KG1 (cell line): ENCODE measurements around the gene NGDN.
"Not testable (repeated sequence)": the region's sequence is repeated elsewhere in the genome, so short reads cannot be mapped to it uniquely, and the experiment has no call there.

Source experiments
- DNase-seq: peaks from one replicate; lab custom pipeline; 2025; lab: John Stamatoyannopoulos, UW

NGDN gene

GRCh38 chr14:23438101-23438971, 31.2 kb upstream of the NGDN start:
- DNase-seq: no peak

- no peak for DNase-seq
Observed at GRCh38 chr14:23439107-23439835, 30.2 kb upstream of the NGDN start.

- no peak for DNase-seq
Observed at GRCh38 chr14:23441076-23441475, 28.4 kb upstream of the NGDN start.

- no peak for DNase-seq
Observed at GRCh38 chr14:23442721-23443356, 26.7 kb upstream of the NGDN start.

DNA sequence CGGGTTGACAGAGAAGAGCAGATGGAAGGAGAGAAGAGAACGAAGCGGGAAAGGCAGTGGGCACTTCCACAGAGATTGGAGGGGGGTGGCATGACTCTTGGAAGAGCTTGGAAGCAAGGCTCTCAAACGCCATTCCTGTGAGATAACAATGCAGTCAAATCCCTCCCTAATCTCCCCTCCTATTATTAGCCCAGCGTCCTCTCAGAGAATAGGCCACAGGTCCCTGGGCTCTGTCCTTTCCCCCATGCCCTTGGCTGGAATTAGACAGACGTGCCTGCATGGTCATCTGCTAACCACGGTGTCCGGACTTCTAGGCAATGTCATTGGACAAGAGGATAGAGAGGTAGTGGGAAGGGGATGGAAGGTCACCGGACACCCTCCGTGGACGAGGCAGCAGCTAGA, 26.1 kb upstream of the NGDN start:
- DNase-seq: no peak

- no peak for DNase-seq
Observed at GRCh38 chr14:23443881-23444280, 25.6 kb upstream of the NGDN start.

GRCh38 chr14:23444314-23444713, 25.2 kb upstream of the NGDN start:
- DNase-seq: no peak

DNA sequence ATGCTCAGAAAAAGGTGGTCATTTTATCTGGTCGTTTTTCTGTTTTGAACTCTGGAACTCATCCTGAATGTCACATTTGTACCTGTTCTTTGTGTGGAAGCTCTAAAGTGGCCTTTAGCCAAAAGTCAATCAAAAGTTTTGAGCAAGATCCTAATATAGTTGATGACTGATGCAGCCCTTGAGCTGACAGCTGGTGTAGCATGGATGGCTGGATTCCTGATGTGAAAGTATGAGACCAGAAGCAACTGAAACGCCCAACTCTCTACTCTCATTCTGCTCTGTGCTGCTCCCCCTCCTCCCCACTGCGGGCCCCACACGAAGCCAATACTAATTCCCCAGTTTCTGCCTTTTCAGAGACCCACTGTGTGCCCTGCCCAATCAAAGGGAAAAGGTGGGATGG, 23.7 kb upstream of the NGDN start:
- DNase-seq: no peak

- no peak for DNase-seq
Observed at GRCh38 chr14:23446291-23446851, 23.1 kb upstream of the NGDN start.

DNA sequence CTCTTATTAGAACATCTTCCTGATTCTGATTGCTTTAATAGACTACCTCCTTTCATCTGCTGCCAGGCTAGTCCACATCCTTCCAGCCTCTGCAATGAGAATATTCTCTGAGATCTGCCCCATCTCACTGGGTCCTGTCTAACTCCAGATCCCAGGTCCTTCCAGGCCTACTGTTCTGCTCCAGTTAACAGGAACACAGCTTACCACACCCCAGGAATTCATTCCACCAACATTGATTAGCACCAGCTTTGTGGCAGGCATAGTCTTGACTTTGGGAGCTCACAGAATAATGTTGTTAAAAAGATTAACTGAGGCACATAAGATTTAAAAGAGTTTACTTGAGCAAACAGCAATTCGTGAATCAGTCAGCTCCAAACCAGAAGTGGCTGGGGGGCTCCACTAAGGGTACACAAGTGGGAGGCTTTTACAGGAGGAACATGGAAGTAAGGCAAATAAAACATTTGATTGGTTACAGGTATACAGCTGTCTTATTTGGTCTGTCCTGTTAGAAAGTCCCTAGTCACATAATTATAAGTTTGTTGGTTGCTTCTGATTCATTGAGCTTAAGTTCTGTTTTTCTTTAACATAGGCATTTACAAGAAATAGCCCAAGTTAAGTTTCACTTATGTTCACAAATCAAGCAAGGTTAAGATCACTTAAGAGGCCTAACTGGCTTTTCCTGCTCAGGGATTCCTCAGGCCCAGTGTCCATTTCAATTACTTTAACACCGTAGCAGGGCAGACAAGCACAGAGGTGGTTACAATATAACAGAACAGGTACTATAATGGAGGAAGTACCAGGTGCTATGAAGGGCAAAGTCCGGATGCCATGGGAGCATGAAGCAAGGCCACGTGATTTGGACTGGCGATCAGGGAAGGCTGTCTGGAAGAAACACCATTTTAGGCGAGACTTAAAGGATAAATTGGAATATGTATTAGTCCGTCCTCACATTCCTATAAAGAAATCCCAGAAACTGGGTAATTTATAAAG, 21.8 kb upstream of the NGDN start:
- no peak for DNase-seq

DNA sequence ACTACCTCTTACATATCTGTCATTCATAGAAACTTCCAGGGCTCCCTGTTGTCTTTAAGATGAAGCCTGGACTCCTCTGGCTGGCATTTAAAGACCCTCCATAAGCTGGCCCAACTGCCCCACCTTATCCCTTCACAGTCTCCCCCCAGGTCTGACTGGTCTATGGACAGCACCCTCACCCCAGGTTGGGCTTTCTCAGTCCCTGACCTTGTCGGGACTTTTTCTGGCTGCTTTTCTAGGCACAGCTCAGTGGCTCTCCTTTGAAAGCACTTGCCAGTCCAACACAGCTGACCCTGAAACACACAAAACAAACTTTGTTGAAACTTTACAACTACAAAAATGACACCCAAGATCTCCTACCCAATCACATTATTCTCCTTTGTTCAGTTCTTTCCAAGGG, 20.2 kb upstream of the NGDN start:
- DNase-seq: no peak

DNA sequence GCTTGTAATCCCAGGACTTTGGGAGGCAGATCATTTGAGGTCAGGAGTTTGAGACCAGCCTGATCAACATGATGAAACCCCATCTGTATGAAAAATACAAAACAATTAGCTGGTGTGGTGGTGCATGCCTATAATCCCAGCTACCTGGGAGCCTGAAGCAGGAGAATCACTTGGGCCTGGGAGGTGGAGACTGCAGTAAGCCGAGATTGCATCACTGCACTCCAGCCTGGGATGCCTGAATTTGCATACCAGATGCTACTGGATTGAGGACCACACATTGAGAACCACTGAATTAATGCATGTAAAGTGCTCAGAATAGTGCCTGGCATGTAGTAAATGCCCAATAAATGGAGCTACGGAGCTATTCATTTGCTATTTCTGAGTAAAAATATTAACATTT, 19.1 kb upstream of the NGDN start:
- no peak for DNase-seq

DNA sequence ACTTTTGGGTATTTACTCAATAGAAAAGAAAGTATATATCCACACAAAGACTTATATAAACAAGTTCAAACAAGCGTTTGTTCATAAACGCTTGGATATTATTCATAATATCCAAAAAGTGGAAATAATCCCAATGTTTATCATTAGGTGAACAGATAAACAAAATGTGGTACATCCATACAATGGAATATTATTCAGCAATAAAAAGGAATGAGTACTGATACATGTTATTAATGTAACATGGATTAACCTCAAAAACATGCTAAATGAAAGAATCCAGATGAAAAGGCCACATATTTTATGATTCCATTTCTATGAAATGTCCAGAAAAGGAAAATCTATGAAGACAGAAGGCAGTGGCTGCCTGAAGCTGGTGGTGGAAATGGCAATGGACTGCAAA, 17.3 kb upstream of the NGDN start:
- DNase-seq: no peak

- no peak for DNase-seq
Observed at GRCh38 chr14:23454445-23454856, 15.1 kb upstream of the NGDN start.

DNA sequence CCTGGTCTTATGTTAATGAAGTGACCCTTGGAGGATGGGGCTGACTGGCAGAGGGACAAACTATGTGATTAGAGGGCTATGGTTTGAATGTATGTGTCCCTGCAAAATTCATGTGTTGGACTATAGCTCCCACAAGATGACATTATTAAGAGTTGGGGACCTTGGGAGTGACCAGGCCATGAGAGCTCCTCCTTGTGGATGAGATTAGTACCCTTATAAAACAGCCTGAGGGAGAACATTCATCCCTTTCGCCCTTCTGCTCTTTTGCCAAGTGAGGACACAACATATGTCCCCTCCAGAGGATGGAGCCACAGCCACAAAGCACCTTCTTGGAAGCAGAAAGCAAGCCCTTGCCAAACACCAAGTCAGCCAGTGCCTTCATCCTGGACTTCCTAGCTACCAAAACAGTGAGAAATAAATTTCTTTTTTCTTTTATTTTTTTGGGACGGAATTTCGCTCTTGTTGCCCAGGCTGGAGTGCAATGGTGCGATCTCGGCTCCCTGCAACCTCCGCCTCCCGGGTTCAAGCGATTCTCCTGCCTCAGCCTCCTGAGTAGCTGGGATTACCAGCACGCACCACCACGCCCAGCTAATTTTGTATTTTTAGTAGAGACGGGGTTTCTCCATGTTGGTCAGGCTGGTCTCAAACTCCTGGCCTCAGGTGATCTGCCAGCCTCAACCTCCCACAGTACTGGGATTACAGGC, 12.5 kb upstream of the NGDN start:
- not testable (repeated sequence) for DNase-seq

- no peak for DNase-seq
Observed at GRCh38 chr14:23457587-23458445, 11.7 kb upstream of the NGDN start.

DNA sequence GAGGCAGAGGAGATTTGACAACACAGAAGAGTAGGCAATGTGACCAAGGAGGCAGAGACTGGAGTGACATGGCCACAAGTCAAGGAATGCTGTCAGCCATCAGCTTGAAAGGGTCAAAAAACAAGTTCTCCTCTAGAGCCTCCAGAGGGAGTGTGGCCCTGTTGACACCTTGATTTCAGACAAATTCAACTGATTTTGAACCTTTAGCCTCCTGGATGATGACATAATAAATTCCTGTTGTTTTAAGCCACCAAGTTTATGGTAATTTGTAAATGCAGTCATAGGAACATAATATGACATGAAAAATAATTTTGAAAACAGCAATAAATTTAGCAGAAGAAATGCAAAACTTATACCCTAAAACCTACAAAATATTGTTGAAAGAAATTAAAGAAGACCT, 8.5 kb upstream of the NGDN start:
- no peak for DNase-seq

DNA sequence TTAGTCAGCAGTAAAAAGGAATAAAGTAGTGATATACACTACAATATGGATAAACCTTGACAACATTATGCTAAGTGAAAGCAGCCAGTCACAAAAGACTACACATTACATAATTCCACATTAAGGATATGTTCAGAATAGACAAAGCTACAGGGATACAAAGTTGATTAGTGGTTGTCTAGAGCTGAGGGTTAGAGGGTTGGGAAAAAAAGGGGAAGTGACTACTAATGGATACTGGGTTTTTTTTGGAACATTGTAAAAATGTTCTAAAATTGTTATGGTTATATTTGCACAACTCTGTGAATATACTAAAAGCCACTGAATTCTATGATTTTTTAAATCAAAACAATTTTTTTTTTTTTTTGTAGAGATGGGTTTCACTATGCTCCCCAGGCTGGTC, 4.8 kb upstream of the NGDN start:
- no peak for DNase-seq

DNA sequence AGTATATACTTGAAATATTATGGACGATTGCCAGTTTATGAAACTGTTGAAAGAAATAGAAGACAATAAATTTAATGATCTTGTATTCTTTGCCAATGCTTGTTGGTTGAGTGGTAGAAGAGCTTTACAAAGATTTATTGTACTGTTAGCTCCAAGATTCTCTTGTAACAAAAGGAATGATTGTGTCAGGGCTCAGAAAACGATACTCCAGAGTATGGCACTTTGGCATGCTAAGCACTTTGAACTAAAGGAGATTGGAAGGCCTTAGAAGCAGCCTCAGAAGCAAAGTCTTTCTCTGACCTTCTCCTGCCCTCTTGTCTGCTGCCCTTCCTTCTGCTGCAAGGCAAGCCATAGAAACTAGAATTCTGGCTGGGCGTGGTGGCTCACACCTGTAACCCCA, 4.2 kb upstream of the NGDN start:
- DNase-seq: no peak

DNA sequence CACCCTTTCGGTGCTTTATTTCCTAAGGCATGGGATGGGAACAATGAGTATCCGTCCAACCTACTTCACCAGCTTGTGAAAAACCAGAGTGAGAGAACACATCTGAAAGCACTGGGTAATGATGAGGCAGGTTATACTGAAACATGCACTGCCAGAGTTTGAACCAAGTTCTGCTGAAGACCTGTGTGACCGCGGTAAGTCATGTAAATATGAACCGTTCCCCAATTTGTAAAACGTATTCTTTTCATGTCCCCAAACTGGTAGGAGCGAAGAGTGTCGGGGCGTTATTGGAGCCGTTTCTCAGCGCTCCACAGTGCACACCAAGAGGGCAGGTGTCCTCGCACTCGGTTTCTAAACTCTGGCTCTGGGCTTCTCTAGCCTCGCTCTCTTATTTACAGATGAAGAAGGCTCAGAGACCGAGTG, 788 bp upstream of the NGDN start:
- DNase-seq: no peak
